ENCODE results near the gene NEGR1. TPM values are rescaled to one million over a fixed set of nuclear protein-coding genes. Genes with fewer than 3 reads are reported as not detected.

The NEGR1 gene
- total RNA-seq, 1 experiment from 2014 or later: 2.9 TPM

GRCh38 chr1:71836904-71837303, 445.4 kb downstream of the NEGR1 start:
- H3K4me1 Mint-ChIP-seq: peaks cover 28% of the 10 kb centered on the region

GRCh38 chr1:71835442-71835813, 446.9 kb downstream of the NEGR1 start:
- ATAC-seq: no peak
- Mint-ChIP-seq H3K27me3 (ENCODE audit: low read depth) (no peaks in the 10 kb centered on the region), H3K9me3 (no peaks in the 10 kb centered on the region), H3K4me1 (peaks cover 34% of the 10 kb centered on the region), H3K36me3 (no peaks in the 10 kb centered on the region), H3K27ac (no peak overlapping the region), H3K4me3 (no peak overlapping the region)
- DNase-seq (ENCODE audit: low spot score): no peak
- POLR2A ChIA-PET: no interaction called here
- CTCF ChIA-PET: no interaction called here
- TF ChIP-seq GRHL2 (CRISPR knock-in tag; IDR thresholded peaks at IDR 0.05; ENCODE audit: insufficient replicate concordance, severe bottlenecking) (no peak), RELA (CRISPR knock-in tag; IDR thresholded peaks at IDR 0.05; ENCODE audit: borderline replicate concordance) (no peak), ZNF512 (CRISPR knock-in tag; IDR thresholded peaks at IDR 0.05; ENCODE audit: borderline replicate concordance) (no peak), ETV6 (CRISPR knock-in tag; IDR thresholded peaks at IDR 0.05) (no peak), ELF4 (CRISPR knock-in tag; IDR thresholded peaks at IDR 0.05; ENCODE audit: low read depth) (no peak), ARID4B (CRISPR knock-in tag; IDR thresholded peaks at IDR 0.05; ENCODE audit: borderline replicate concordance) (no peak), NFATC4 (CRISPR knock-in tag; IDR thresholded peaks at IDR 0.05) (no peak), NR3C1 (CRISPR knock-in tag; conservative IDR thresholded peaks at IDR 0.05; ENCODE audit: low read depth) (no peak), ZNF416 (CRISPR knock-in tag; IDR thresholded peaks at IDR 0.05) (no peak), E2F1 (CRISPR knock-in tag; IDR thresholded peaks at IDR 0.05) (no peak), TP53 (CRISPR knock-in tag; IDR thresholded peaks at IDR 0.05) (no peak), ZNF121 (CRISPR knock-in tag; IDR thresholded peaks at IDR 0.05) (no peak), RORB (CRISPR knock-in tag; IDR thresholded peaks at IDR 0.05) (no peak), ZNF232 (CRISPR knock-in tag; IDR thresholded peaks at IDR 0.05) (no peak), ATF1 (CRISPR knock-in tag; IDR thresholded peaks at IDR 0.05) (no peak), EMX1 (CRISPR knock-in tag; IDR thresholded peaks at IDR 0.05) (no peak)
- TF ChIP-seq, protein P1, sequence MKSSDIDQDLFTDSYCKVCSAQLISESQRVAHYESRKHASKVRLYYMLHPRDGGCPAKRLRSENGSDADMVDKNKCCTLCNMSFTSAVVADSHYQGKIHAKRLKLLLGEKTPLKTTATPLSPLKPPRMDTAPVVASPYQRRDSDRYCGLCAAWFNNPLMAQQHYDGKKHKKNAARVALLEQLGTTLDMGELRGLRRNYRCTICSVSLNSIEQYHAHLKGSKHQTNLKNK (CRISPR knock-in tag; IDR thresholded peaks at IDR 0.05): no peak

More at GRCh38 chr1:71836904-71837303, 445.4 kb downstream of the NEGR1 start:
- ChIA-PET POLR2A (interaction anchor here (0.5 kb wide), 1 partner anchor 19 kb away, joined by 3 read pairs; no protein-coding TSS in a partner anchor), CTCF (no interaction called here)
- TF ChIP-seq NFE2L1 (CRISPR knock-in tag; IDR thresholded peaks at IDR 0.05) (no peak), USF2 (CRISPR knock-in tag; IDR thresholded peaks at IDR 0.05) (no peak), SMAD4 (CRISPR knock-in tag; IDR thresholded peaks at IDR 0.05) (no peak), ZNF121 (CRISPR knock-in tag; IDR thresholded peaks at IDR 0.05) (no peak), ZNF512 (CRISPR knock-in tag; IDR thresholded peaks at IDR 0.05; ENCODE audit: borderline replicate concordance) (no peak), ATF1 (CRISPR knock-in tag; IDR thresholded peaks at IDR 0.05) (no peak)
- TF ChIP-seq, protein P2, sequence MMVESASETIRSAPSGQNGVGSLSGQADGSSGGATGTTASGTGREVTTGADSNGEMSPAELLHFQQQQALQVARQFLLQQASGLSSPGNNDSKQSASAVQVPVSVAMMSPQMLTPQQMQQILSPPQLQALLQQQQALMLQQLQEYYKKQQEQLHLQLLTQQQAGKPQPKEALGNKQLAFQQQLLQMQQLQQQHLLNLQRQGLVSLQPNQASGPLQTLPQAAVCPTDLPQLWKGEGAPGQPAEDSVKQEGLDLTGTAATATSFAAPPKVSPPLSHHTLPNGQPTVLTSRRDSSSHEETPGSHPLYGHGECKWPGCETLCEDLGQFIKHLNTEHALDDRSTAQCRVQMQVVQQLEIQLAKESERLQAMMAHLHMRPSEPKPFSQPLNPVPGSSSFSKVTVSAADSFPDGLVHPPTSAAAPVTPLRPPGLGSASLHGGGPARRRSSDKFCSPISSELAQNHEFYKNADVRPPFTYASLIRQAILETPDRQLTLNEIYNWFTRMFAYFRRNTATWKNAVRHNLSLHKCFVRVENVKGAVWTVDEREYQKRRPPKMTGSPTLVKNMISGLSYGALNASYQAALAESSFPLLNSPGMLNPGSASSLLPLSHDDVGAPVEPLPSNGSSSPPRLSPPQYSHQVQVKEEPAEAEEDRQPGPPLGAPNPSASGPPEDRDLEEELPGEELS (CRISPR knock-in tag; IDR thresholded peaks at IDR 0.05): no peak
- no peaks in the 10 kb centered on the region for H3K27me3 Mint-ChIP-seq (ENCODE audit: low read depth)
- H3K36me3 Mint-ChIP-seq: no peaks in the 10 kb centered on the region
- peak overlapping the region; percentile 51 for H3K27ac Mint-ChIP-seq
- DNase-seq (ENCODE audit: low spot score) (no peak), ATAC-seq (peak; percentile 73)
- H3K9me3 Mint-ChIP-seq: no peaks in the 10 kb centered on the region
- no peak overlapping the region for H3K4me3 Mint-ChIP-seq
